ENCODE data around the gene SEZ6.

The SEZ6 gene

DNA sequence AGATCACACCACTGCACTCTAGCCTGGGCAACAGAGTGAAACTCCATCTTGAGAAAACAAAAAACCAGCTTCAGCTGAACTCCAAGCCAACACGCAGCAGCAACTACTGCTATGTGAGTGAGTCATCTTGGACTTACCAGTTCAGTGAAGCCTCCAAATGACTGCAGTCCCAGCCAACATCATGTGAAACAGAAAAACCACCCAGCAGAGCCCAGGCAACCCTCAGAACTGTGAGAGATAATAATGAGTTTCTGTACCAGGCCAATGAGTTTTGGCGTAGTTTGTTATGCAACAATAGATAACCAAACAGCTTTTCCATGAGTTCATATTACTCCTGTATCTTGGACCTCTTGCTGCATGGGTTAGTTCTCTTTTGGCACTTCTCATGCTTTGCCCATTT is 77.8 kb downstream of the SEZ6 start:
- DNase-seq, result peak; percentile 19 to 33

DNA sequence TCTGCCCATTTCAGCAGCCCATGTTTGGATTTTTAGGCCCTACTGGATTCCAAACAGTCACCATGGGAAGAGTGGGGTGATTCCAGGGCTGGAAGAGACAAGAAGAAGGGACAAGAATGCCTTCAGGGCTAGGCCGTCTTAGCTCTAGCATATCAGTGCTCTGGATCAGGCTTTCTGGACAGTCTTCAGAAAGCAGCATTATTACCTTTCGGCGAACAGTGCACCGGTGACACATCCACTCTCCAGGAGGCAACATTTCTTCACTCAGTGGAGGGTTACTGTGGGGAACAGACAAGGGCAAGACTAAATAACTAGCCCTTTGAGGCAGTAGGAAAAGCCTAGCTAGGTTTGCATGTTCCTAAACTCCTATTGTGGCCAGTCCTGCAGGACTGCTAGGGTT is 79.0 kb downstream of the SEZ6 start:
- DNase-seq, result no peak

DNA sequence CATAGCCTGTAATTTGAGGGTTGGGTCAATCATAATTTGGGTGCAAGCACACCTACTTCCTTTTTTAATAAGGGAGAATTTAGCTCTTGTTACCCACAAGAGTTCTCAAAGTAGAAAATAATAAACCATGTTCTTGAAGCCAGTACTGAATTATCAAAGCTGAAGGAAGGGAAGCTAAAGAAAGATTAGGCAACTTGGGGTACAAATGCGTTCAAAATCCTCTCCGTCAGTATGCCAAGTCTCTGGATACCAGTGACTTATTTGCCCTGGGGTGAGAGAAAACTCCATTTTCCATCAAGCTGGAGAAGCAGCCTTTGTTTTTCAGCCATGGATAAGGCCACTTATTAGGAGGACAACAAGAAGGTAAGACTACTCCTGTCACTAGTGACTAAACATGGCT is 79.5 kb downstream of the SEZ6 start:
- DNase-seq, result no peak

DNA sequence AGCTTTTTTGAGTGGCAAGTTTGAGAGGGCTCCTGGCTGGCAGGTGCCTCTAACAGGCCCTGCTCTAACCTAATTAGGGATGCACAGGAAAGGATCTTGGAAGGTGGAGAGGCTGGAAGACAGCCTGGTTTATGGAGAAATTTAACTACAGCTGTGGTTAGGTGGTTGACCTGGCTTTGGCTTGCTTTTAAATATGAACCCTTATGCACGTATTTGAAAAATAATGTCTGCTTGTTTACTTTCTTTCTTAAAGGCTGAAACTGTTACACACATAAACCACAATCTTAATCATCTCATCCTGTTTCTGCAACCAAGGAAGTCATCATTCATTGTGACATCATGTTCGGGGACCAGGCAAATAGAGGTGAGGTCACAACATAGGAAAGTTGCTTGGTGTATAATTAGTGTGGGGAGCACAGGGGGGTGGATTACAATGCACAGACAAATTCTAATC is 79.9 kb downstream of the SEZ6 start:
- peak in 1 of 2 donors; percentile 40 for DNase-seq

DNA sequence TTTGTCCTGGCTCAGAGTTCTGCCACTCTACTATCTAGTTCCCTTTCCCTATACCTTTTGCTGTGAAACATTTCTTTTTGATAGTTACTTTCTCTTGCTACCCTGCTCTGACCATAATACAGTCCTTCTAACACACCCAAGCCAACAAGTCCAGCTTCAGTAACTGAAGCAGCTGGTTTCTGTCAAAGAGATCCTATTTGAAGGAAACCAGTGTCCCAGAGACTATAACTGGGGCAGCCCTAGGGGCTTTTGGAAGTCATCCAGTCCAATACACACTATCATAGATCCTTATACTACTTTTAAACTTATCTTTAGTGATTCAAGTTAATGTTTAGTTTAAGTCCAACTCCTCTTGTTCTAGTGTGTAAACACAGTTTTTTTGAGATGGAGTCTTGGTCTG is 85.6 kb downstream of the SEZ6 start:
- no peak for DNase-seq

DNA sequence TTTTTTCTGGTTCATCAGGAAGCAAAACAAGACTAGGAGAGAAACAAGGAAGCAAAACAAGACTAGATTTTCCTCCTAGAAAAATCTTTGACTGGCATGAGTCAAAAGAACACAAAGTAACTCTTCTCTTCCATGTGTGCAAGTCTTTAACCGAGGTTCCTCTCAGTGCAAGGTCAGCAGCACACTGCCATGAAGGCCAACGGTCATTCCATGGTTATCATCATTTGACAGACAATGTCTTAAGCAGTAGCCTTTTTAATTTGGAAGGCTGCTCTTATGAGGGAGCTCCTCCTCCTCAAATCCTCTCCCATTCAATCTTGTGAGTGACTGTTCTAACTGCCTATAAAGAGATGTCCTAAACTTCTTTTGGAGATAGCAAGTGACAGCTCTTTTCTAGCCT is 87.5 kb downstream of the SEZ6 start:
- no peak for DNase-seq

DNA sequence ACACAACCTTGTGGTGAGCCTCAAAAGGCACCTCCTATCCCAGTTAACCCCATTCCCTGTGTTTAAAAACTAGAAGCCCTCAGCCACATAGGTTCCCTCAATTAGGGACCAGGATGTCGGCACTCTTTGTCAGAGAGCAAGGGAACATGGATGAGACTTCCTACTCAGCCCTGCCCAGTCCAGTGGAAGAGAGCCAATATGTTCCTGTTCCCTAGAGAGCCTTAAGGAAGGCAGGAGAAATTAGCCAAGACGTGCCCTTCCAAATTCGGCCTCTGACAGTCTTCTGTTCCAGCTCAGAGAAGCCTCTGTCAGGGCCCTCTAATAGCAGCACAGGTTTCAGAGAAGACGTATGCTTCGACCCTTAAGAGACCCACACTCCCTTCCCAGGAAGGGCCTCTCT is 88.4 kb downstream of the SEZ6 start:
- no peak for DNase-seq

DNA sequence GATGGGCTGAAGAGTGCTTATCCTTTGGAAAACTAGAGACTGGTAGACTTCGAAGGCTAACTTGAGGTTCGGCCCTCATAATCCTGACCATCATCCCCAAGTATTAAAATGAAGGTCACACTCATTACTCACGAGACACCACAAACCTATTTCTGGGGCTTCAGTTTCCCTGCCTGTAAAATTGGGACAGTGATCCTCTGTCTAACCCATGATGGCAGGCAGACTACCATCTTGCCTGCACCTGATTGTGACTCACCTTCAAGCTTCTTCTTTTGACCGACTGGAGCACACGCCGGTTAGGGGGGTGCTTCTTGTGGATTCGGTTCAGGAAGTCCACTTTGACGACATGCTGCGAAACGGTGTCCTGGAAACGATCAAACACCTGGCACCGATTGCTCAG is 88.8 kb downstream of the SEZ6 start:
- DNase-seq, result no peak

DNA sequence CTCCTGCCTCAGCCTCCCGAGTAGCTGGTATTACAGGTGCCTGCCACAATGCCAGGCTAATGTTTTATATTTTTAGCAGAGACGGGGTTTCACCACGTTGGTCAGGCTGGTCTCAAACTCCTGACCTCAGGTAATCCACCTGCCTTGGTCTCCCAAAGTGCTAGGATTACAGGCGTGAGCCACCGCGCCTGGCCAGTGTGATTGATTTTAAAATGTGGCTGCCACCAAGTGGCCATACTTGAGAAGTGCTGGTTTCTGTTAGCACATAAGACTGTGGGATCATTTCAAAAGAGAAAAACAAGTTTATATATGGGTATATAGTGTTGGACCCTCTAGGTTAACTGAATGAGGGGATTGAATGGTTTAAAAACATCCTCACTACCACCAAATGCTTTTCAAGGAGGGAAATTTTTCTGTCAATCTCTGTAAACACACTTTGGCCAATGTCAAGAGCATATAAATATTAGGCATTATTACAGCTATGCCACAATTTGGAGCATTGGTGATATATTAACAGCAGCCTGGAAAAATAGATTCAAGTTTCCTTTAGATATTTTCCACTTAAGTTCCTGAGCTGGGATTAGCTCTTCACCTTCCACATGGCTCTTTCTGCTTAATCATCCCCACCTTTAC is 89.4 kb downstream of the SEZ6 start:
- DNase-seq, result peak; percentile 46 to 48

DNA sequence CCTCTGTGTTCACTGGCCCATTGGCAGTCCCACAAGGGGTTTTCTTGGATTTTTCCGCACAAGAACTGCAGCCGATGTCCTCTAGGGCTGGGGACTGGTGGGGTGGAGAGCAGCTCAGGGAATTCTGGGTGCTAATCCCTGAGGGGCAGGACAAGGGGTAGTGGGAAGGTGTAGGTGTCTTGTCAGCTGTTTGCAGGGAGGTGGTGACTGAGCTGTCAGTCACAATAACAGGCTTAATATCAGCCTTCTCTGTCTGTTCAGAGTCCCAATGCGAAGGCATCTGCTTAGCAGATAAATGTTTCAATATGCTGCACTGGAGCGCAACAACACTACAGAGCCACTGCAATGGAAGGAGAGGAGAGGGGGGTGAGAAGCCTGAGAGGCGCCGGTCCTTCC is 92.9 kb downstream of the SEZ6 start:
- no peak for DNase-seq

DNA sequence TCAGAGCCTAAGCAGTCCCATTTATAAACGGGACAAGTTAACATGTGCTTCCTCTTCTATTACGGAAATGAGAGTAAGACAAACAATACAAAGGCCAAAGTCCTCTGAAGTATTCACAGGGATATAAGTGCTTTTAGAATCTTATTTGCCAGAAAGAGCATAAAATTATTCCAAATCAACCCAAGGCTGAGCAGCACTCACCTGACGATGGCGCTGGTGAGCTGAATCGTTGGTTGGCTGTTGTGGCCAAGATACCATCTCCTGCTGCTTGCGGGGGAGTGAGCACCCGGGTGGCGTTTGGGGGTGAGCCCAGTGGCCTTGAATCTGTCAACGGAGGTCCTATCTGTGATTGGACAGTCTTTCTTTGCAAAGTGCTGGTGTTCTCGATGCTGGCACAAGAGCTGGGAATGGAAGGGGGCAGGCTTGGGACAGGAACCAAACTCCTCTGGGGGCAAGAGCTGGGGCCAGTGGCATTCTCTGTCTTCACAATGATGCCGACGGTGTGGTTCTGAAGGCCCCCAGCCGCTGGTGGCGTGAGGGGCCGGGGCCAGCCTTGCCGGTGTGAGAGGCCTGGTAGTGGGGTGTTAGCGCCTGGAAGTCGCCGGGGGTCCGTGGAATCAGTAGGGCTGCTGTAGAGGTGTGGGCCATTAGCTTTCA is 93.4 kb downstream of the SEZ6 start:
- DNase-seq, result peak in 1 of 2 donors; percentile 29

DNA sequence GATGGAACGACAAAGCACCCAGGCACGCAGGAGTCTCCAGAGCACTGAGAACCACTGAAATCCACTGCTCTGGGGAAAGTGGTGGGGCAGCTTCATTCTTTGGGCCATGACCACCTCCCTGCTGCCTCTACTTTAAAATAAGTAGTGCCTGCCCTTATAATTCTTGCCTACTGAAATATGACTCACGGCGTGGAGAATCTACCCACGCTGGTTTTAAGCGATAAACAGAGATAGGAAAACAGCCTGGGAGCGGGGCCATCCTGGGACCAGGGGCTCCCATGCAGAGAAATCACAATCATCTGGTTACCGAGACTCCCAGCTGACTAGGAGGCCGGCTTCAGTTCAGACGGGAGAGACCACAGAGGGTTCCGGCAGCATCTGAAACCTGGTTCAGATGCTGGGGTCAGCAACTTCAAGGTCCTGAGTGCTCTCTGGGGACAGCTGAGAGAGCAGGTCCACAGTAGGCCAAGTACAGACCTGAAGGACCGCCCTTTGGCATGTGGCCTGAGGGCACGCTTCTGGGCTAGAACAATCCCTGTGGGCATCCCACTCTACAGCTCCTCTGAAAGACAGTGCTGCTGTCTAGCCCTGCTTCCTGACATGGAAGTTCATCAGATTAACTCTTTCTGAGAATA is 94.3 kb downstream of the SEZ6 start:
- no peak for DNase-seq

DNA sequence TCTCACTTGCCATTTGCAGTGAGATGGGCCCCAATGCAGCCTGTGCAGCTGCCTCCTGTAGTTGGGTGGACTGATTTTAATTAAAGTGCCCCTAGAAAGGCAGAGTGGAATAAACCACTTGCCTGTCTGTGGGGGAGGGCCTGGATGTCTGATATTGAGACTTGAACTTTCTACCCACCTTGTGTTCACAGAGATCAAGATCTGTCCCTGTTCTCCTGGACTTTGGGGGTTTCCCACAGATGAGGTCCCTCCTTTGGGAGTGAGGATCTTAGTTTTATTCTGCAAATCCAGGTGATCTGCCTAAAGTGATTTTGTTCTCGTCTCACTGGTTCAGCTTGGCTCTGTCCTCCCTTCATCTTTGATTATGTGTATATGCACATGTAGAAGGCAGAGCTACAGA is 95.3 kb downstream of the SEZ6 start:
- no peak for DNase-seq

DNA sequence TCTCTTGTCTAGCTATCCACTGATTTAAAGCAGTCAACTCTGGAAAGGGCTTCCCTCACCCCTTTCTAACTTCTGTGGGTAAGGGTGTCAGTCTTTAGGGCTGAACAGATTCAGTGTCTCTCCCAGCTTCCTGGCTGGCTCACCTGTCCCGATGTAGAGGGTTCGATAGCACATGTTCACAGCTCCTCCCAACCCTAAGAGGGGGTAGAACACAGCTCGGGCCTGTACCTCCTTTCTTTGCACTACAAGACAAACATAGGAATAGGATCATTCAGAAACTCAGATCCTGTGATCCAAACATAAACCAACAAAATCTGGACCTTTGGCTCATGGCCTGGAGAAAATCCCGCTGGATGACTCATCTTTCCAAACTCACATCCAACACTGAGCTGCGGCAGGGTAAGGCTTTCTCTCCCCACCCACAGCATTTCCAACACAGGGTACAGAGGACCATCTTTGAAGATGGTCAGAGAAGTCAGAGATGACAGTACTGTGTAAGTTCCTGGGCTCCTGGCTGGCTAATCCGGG is 97.1 kb downstream of the SEZ6 start:
- no peak for DNase-seq

DNA sequence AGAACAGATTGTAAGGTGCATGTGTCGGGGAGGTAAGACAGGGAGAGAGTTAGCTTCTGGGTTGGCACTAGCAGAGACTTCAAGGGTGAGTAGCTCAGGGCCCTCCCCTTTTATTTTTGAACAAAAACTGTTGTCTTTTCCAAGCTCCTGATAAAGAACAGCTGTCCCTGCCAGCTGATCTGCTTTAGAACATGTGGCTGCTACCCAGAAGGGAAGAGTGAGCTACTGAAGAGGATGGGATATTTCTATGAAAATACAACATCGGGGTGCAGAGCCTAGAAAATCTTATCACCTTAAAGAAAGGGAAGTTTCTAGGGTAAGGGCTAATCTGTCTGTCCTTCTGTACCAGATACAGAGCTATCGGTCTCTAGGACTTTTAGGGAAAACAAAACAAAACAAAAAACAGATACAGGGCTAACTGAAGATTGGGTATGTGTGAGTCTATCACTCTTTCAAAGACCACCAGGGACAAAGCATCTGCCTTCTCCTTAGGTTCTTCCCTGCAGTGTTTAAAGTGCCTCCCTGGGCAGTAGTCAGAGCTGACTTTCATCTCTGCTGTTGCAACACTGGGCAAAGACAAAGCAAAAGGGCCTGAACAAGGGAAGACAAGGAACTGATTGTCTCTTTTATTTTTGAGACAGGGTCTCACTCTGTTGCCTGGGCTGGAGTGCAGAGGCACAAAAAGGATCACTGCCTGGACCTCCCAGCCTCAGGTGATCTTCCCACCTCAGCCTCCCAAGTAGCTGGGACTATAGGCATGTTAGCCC is 97.9 kb downstream of the SEZ6 start:
- no peak for DNase-seq

DNA sequence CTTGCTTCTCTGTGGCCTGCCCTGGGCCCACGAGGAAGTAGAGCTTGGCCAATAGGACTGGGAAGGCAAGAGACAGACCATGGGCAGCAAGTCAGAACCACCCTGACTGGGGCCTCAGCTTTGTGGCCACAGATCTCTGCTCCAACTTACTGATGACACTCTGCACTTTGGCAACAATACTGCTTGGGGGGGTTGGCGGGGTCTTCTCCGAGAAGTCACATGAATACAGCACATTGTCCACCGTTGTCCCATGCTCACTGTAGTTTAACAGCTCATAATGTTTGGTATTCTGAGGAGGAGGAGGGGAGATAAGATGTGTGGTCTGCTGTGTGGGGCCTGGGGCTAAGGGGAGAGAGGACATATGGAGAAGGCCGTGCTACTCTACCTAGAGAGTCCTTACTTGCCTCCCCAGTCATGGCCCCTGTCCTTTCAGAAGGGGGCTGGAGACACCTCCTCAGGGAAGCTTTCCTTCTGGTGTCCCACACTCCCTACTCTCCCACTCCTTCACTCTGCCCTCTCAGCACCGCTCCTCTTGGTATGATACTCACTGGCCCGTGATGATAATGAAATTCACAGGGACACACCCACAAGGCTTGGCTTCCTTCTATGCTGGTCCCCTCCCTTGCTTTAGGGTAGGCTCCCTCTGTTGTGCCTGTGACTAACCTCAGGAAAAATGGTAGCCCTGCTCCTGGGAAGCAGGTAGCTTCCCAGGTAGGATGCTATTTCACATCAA is 99.0 kb downstream of the SEZ6 start:
- DNase-seq, result no peak

DNA sequence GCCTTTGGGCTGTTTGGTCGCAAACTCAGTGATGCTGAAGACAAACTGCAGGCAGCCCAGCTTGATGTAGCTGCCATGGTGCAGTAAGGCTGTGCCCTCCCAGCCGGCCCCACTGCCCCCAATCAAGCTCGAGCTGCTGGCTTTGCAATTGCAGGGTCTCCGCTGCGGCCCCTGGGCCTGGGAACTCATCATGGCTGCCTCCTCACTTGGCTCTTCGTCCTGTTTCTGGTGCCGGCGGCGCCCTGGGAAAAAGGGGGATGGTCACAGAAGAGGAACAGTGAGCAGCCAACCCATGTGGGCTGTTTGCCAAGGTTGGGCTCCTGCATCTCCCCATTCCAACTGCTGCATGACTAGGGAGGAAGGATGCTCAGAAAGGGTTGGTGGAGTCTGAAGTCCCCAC is 99.6 kb downstream of the SEZ6 start:
- no peak for DNase-seq
